MM.1S (cell line): ENCODE results near the gene GRHL3.

ENCODE experiments used
- DNase-seq: peaks from one replicate; pipeline ENCODE4 v3.0.0-alpha.2; 2015
- H2AFZ ChIP-seq: fragments of 300-600 bp; sonication (generic); 2 replicates; pipeline ENCODE4 v1.6.0; 2016; ENCODE audit warnings: antibody characterized with exemption, low read length
- H3F3A ChIP-seq: fragments of 300-600 bp; sonication (generic); 2 replicates; pipeline ENCODE4 v1.6.1; 2016; ENCODE audit warnings: mild to moderate bottlenecking, antibody characterized with exemption, low read length, moderate library complexity, mixed read lengths; ENCODE audit not compliant: insufficient read depth
- H3K27ac ChIP-seq: fragments of 300-600 bp; sonication (generic); 2 replicates; pipeline ENCODE4 v1.5.1; 2016; ENCODE audit warnings: mild to moderate bottlenecking, low read length
- H3K27me3 ChIP-seq: fragments of 300-600 bp; sonication (generic); replicated peaks from 2 replicates; pipeline ENCODE4 v1.6.0; 2016; ENCODE audit warnings: low read length; ENCODE audit not compliant: insufficient read depth
- H3K36me3 ChIP-seq: fragments of 300-600 bp; sonication (generic); replicated peaks from 2 replicates; pipeline ENCODE4 v1.6.1; 2016; ENCODE audit warnings: mild to moderate bottlenecking, low read length, mixed read lengths; ENCODE audit not compliant: insufficient read depth
- H3K4me1 ChIP-seq: fragments of 300-600 bp; sonication (generic); 2 replicates; pipeline ENCODE4 v1.6.1; 2016; ENCODE audit warnings: low read length, mixed read lengths
- H3K4me2 ChIP-seq: fragments of 300-600 bp; sonication (generic); 2 replicates; pipeline ENCODE4 v1.6.0; 2016; ENCODE audit warnings: low read depth, low read length
- H3K4me3 ChIP-seq: fragments of 300-600 bp; sonication (generic); 2 replicates; pipeline ENCODE4 v1.5.1; 2016; ENCODE audit warnings: low read length, mixed read lengths
- H3K79me2 ChIP-seq: fragments of 300-600 bp; sonication (generic); 2 replicates; pipeline ENCODE4 v1.6.1; 2016; ENCODE audit warnings: mixed run types, low read length, mixed read lengths
- H3K9ac ChIP-seq: fragments of 300-600 bp; sonication (generic); 2 replicates; pipeline ENCODE4 v1.6.1; 2016; ENCODE audit warnings: low read length, mixed read lengths
- H3K9me2 ChIP-seq: fragments of 300-600 bp; sonication (generic); replicated peaks from 2 replicates; pipeline ENCODE4 v1.6.1; 2016; ENCODE audit warnings: mild to moderate bottlenecking, low read length, mixed read lengths; ENCODE audit not compliant: insufficient read depth
- H3K9me3 ChIP-seq: fragments of 300-600 bp; sonication (generic); replicated peaks from 2 replicates; pipeline ENCODE4 v1.6.1; 2016; ENCODE audit warnings: mild to moderate bottlenecking, low read length, mixed read lengths; ENCODE audit not compliant: insufficient read depth
- H4K20me1 ChIP-seq: fragments of 300-600 bp; sonication (generic); 2 replicates; pipeline ENCODE4 v1.6.1; 2016; ENCODE audit warnings: mild to moderate bottlenecking, low read length, moderate library complexity, mixed read lengths; ENCODE audit not compliant: insufficient read depth
- EZH2 ChIP-seq: fragments of 300-600 bp; sonication (generic); optimal IDR thresholded peaks from 2 replicates; pipeline ENCODE3; 2017; ENCODE audit warnings: low read depth, mild to moderate bottlenecking, antibody characterized with exemption, low read length, mixed read lengths
- EZH2phosphoT487 ChIP-seq: fragments of 300-600 bp; sonication (generic); IDR thresholded peaks from 2 replicates; pipeline ENCODE4 v1.6.1; 2018; ENCODE audit warnings: antibody characterized with exemption, low read length
- TF ChIP-seq, protein P1 (sequence below): fragments of 300-600 bp; sonication (generic); IDR thresholded peaks from 2 replicates; pipeline ENCODE4 v1.5.1; 2016; ENCODE audit warnings: antibody characterized with exemption, low read length, mixed read lengths

GRHL3 gene

DNA sequence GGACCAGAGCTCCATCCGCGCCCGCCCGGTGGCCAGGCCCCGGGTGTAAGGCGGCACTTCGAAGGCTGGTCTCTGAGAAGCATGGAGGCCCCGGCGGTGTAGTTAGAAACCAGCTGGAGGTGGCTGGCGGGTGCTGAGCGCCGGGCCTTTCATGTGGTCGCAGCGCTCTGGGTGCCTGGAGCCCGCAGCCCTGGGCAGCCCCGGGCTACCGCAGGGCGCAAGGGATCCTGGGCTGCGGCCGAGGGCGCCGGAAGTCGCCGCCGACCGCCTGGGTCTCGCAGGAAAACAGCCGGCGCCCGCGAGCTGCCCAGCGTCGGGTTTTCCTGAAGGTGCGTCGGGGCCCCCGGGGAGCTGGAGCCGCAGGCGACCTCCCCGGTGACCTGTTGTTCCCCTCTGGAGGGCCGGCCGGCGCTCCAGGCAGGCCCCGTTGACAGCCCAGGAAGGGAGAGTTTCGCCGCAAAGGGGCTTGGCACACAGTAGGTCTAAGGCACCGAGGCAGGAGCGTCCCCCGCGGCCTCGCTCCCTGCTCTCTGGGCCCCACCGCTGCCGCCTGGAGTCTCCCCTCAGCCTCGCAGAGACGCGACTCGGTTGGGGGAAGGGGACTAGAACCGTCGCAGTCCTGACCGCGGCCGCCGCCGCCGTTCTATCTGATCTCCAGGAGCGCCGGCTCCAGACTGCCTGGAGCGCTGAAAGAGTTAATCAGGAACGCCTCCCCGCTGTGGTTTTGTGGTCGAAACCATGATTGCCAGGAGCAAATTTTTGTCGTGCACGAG is 2.7 kb downstream of the GRHL3 start:
- Histone ChIP-seq H3K4me1 (peaks cover 52% of the 10 kb centered on the region), H3K27ac (peak overlapping the region; percentile 97), H3K36me3 (no peaks in the 10 kb centered on the region), H3K27me3 (no peaks in the 10 kb centered on the region), H3K9me3 (no peaks in the 10 kb centered on the region), H3K9ac (peak overlapping the region; percentile 78), H4K20me1 (no peaks in the 10 kb centered on the region), H3K9me2 (no peaks in the 10 kb centered on the region), H2AFZ (peak overlapping the region; percentile 55), H3F3A (peaks cover 58% of the 10 kb centered on the region), H3K4me3 (peak overlapping the region; percentile 69), H3K4me2 (peak overlapping the region; percentile 98), H3K79me2 (peaks cover 66% of the 10 kb centered on the region)
- peak; percentile 98 for DNase-seq
- no peak for TF ChIP-seq EZH2
- no peak for TF ChIP-seq EZH2phosphoT487
- TF ChIP-seq, protein P1, sequence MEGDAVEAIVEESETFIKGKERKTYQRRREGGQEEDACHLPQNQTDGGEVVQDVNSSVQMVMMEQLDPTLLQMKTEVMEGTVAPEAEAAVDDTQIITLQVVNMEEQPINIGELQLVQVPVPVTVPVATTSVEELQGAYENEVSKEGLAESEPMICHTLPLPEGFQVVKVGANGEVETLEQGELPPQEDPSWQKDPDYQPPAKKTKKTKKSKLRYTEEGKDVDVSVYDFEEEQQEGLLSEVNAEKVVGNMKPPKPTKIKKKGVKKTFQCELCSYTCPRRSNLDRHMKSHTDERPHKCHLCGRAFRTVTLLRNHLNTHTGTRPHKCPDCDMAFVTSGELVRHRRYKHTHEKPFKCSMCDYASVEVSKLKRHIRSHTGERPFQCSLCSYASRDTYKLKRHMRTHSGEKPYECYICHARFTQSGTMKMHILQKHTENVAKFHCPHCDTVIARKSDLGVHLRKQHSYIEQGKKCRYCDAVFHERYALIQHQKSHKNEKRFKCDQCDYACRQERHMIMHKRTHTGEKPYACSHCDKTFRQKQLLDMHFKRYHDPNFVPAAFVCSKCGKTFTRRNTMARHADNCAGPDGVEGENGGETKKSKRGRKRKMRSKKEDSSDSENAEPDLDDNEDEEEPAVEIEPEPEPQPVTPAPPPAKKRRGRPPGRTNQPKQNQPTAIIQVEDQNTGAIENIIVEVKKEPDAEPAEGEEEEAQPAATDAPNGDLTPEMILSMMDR, result no peak

DNA sequence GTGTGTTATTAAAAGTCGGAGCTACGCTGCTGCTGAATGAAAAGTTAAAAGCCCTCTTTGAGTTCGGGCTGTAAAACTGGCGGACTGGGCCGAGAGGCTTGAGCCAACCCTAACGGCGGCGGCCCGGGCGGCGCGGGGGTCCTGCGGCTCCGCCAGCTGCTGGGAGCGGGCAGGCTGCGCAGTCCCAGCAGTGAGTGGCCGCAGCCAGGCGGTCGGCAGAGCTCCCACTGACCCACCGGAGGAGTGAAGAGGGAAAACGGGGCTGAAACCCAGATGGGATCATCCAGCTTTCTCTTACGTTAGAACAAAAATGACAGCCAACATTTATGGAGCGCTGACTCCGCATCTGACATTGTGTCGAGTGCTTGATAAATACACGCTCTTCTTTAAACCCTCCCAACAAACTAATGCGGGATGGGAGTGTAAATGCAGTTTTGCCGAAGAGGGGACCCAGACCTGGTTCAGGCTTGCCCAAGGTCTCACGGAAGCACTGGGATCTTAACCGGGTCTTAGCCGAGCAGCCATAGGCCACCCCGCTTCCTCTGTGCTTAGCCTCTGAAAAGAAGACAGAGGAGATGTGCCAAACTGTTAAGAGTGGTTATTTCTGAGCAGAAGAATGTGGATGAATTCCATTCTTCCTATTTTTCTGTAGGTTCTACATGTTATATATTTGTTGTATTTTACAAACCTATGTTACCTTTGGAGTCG is 3.5 kb downstream of the GRHL3 start:
- peaks cover 73% of the 10 kb centered on the region for H3K79me2 ChIP-seq
- no peaks in the 10 kb centered on the region for H4K20me1 ChIP-seq
- H3K4me3 ChIP-seq, result peak overlapping the region; percentile 69
- peak overlapping the region; percentile 98 for H3K4me2 ChIP-seq
- 0 out of 2 replicates have a peak overlapping the region, but pooled peaks have one; percentile 6 for H2AFZ ChIP-seq
- no peaks in the 10 kb centered on the region for H3K9me2 ChIP-seq
- H3K9ac ChIP-seq, result peak overlapping the region; percentile 78
- H3F3A ChIP-seq, result peaks cover 55% of the 10 kb centered on the region
- H3K36me3 ChIP-seq, result no peaks in the 10 kb centered on the region
- H3K27ac ChIP-seq, result peak overlapping the region; percentile 97
- TF ChIP-seq EZH2 (no peak), EZH2phosphoT487 (no peak)
- TF ChIP-seq, protein P1, result no peak
- peaks cover 52% of the 10 kb centered on the region for H3K4me1 ChIP-seq
- H3K27me3 ChIP-seq, result no peaks in the 10 kb centered on the region
- no peaks in the 10 kb centered on the region for H3K9me3 ChIP-seq
- DNase-seq, result peak; percentile 17

DNA sequence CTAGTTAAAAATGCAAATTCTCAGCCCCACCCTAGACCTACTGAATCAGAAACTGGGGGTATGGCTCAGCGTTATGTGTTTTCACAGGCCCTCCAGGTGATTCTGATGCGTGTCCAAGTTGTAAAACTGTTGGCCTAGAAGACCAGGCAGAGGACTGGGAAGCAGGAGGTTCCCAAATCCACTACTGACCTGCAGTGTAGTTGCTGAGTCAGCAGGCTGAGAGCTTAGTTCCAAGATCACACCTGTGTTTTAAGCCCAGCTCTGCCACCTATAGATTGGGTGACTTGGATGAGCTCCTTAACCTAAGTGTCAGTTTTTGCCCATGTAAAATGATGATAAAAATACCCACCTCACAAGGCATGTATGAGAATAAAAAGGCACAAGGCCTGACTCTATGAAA is 4.1 kb downstream of the GRHL3 start:
- peak overlapping the region; percentile 98 for H3K4me2 ChIP-seq
- no peak overlapping the region for H2AFZ ChIP-seq
- no peaks in the 10 kb centered on the region for H3K27me3 ChIP-seq
- TF ChIP-seq EZH2, result no peak
- TF ChIP-seq EZH2phosphoT487, result no peak
- TF ChIP-seq, protein P1, result peak; percentile 17; the same call in 1 of the 2 replicates
- DNase-seq, result peak; percentile 23
- H3K4me3 ChIP-seq, result peak overlapping the region; percentile 69
- H3K4me1 ChIP-seq, result peaks cover 52% of the 10 kb centered on the region
- no peaks in the 10 kb centered on the region for H3K36me3 ChIP-seq
- H3K9me3 ChIP-seq, result no peaks in the 10 kb centered on the region
- H3K9me2 ChIP-seq, result no peaks in the 10 kb centered on the region
- peak overlapping the region; percentile 78; the same call in 1 of the 2 replicates for H3K9ac ChIP-seq
- H3K79me2 ChIP-seq, result peaks cover 80% of the 10 kb centered on the region
- H3F3A ChIP-seq, result peaks cover 53% of the 10 kb centered on the region
- H4K20me1 ChIP-seq, result no peaks in the 10 kb centered on the region
- H3K27ac ChIP-seq, result peak overlapping the region; percentile 97; the same call in 1 of the 2 replicates
